ENCODE measurements around the gene DDX6.

The DDX6 gene

DNA sequence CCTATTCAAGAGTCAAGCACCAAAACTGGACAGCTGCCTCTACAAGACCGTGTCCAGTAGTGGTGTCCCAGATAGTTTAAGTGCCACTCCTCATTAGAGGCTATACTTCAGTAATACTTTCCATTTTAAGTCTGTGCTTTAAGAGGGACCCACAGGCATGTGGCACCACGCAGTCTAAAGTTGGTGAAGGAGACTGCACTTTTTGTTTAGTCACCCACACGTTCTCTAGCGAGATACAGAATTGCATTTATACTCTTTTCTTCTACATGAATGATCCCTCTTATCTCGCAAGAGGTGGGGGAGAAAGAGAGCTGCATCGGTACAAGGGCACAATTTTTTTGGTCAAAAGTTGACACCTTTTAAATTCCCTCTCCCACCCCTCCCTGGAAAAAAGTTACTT is 41.5 kb downstream of the DDX6 start:
- TF ChIP-seq, protein P1, sequence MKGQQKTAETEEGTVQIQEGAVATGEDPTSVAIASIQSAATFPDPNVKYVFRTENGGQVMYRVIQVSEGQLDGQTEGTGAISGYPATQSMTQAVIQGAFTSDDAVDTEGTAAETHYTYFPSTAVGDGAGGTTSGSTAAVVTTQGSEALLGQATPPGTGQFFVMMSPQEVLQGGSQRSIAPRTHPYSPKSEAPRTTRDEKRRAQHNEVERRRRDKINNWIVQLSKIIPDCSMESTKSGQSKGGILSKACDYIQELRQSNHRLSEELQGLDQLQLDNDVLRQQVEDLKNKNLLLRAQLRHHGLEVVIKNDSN (IDR thresholded peaks at IDR 0.05), result no peak

DNA sequence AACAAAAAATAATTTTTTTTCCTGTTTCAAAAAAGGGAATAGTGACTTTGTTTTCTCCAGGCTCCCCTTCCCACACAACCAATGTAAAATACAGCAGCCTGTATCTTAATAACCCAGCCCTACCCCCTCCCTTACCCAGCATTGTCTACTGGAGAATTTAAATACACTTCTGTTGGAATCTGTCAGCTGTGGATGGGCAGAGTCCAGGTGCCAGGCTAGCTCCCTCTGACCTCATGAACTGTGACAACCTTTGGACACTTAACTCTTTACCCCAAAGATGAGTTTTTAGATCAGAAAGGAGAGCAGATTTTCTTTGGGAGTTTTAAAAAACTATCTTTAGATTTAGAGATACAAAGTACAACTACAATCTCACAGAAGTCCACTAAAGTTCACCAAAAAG is 42.9 kb downstream of the DDX6 start:
- TF ChIP-seq, protein P1 (IDR thresholded peaks at IDR 0.05), result no peak
- no peak for TF ChIP-seq ZBTB7A (IDR thresholded peaks at IDR 0.05; ENCODE audit: low read depth)
- no peak for TF ChIP-seq EGR1 (IDR thresholded peaks at IDR 0.05)
- TF ChIP-seq NFIC (IDR thresholded peaks at IDR 0.05), result no peak
- no peak for TF ChIP-seq TEAD4 (IDR thresholded peaks at IDR 0.05)
- TF ChIP-seq FOXM1 (IDR thresholded peaks at IDR 0.05; ENCODE audit: borderline replicate concordance, low read depth), result no peak
- TF ChIP-seq EP300 (IDR thresholded peaks at IDR 0.05; ENCODE audit: borderline replicate concordance), result no peak
- TF ChIP-seq YY1 (IDR thresholded peaks at IDR 0.05; ENCODE audit: low read depth), result no peak
- no peak for TF ChIP-seq CEBPB (IDR thresholded peaks at IDR 0.05)
- TF ChIP-seq, protein P2, sequence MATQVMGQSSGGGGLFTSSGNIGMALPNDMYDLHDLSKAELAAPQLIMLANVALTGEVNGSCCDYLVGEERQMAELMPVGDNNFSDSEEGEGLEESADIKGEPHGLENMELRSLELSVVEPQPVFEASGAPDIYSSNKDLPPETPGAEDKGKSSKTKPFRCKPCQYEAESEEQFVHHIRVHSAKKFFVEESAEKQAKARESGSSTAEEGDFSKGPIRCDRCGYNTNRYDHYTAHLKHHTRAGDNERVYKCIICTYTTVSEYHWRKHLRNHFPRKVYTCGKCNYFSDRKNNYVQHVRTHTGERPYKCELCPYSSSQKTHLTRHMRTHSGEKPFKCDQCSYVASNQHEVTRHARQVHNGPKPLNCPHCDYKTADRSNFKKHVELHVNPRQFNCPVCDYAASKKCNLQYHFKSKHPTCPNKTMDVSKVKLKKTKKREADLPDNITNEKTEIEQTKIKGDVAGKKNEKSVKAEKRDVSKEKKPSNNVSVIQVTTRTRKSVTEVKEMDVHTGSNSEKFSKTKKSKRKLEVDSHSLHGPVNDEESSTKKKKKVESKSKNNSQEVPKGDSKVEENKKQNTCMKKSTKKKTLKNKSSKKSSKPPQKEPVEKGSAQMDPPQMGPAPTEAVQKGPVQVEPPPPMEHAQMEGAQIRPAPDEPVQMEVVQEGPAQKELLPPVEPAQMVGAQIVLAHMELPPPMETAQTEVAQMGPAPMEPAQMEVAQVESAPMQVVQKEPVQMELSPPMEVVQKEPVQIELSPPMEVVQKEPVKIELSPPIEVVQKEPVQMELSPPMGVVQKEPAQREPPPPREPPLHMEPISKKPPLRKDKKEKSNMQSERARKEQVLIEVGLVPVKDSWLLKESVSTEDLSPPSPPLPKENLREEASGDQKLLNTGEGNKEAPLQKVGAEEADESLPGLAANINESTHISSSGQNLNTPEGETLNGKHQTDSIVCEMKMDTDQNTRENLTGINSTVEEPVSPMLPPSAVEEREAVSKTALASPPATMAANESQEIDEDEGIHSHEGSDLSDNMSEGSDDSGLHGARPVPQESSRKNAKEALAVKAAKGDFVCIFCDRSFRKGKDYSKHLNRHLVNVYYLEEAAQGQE (IDR thresholded peaks at IDR 0.05; ENCODE audit: low read depth), result no peak
- no peak for TF ChIP-seq TAF1 (IDR thresholded peaks at IDR 0.05; ENCODE audit: low read depth)
- TF ChIP-seq RAD21 (IDR thresholded peaks at IDR 0.05; ENCODE audit: low read depth), result no peak
- TF ChIP-seq CREB1 (IDR thresholded peaks at IDR 0.05; ENCODE audit: low read depth), result no peak
- TF ChIP-seq TCF12 (IDR thresholded peaks at IDR 0.05; ENCODE audit: low read depth), result no peak
- TF ChIP-seq, protein P3, sequence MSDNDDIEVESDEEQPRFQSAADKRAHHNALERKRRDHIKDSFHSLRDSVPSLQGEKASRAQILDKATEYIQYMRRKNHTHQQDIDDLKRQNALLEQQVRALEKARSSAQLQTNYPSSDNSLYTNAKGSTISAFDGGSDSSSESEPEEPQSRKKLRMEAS (IDR thresholded peaks at IDR 0.05), result no peak

DNA sequence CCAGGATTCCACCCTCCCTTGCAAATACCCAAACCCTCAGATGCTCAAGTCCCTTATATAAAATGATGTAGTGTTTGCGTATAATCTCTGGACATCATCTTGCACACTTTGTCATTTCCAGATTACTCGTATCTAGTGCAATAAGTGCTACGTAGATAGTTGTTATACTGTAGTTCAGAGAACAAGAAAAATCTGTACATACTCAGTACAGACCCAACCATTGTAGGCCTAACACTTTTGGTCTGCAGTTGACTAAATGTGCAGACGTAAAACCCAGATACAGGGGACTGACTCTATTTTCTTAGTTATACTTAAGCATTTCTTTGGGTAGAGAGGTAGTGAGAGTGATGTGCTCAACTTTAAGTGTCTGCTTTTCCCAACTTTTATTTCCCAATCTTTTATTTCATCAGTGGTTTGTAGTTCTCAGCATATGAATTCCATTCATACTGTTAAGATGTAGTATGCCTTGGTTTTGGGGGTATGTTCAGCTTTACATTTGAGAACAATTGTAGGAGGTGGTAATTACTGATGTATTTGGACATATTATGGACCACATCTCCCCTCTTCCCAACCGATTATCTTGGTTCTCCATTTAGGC is 43.9 kb downstream of the DDX6 start:
- no peak for TF ChIP-seq TCF12 (IDR thresholded peaks at IDR 0.05; ENCODE audit: low read depth)
- no peak for TF ChIP-seq FOXM1 (IDR thresholded peaks at IDR 0.05; ENCODE audit: borderline replicate concordance, low read depth)
- no peak for TF ChIP-seq ZBTB7A (IDR thresholded peaks at IDR 0.05; ENCODE audit: low read depth)
- TF ChIP-seq RAD21 (IDR thresholded peaks at IDR 0.05; ENCODE audit: low read depth), result no peak
- TF ChIP-seq YY1 (IDR thresholded peaks at IDR 0.05; ENCODE audit: low read depth), result no peak
- TF ChIP-seq EP300 (IDR thresholded peaks at IDR 0.05; ENCODE audit: borderline replicate concordance), result no peak
- TF ChIP-seq NFIC (IDR thresholded peaks at IDR 0.05), result no peak
- TF ChIP-seq, protein P3 (IDR thresholded peaks at IDR 0.05), result no peak
- TF ChIP-seq, protein P2 (IDR thresholded peaks at IDR 0.05; ENCODE audit: low read depth), result no peak
- no peak for TF ChIP-seq TEAD4 (IDR thresholded peaks at IDR 0.05)
- TF ChIP-seq TAF1 (IDR thresholded peaks at IDR 0.05; ENCODE audit: low read depth), result no peak
- no peak for TF ChIP-seq CEBPB (IDR thresholded peaks at IDR 0.05)
- TF ChIP-seq EGR1 (IDR thresholded peaks at IDR 0.05), result no peak
- TF ChIP-seq CREB1 (IDR thresholded peaks at IDR 0.05; ENCODE audit: low read depth), result no peak
- TF ChIP-seq, protein P1 (IDR thresholded peaks at IDR 0.05), result no peak

DNA sequence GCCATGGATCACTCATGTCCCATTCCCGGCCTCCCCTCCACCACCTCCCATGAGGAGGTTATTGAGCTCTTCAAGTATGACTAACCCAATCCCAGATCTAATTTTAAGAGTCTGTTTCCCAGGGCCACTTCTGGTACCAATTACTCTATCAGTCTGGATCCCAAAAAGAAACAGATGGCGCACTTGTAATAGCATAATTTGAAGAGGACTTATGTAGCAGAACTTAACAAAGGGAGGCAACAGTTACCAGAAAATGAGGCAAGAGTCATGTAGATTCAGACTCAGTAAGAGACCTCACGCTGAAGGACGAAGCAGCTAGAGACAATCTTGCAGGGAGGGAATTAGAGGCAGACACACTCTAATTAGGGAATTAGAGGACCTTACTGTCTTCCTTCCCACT is 46.9 kb downstream of the DDX6 start:
- TF ChIP-seq CREB1 (IDR thresholded peaks at IDR 0.05; ENCODE audit: low read depth) (no peak), RAD21 (IDR thresholded peaks at IDR 0.05; ENCODE audit: low read depth) (no peak), YY1 (IDR thresholded peaks at IDR 0.05; ENCODE audit: low read depth) (no peak), FOXM1 (IDR thresholded peaks at IDR 0.05; ENCODE audit: borderline replicate concordance, low read depth) (no peak), TEAD4 (IDR thresholded peaks at IDR 0.05) (no peak), EP300 (IDR thresholded peaks at IDR 0.05; ENCODE audit: borderline replicate concordance) (no peak), TAF1 (IDR thresholded peaks at IDR 0.05; ENCODE audit: low read depth) (no peak), ZBTB7A (IDR thresholded peaks at IDR 0.05; ENCODE audit: low read depth) (no peak), NFIC (IDR thresholded peaks at IDR 0.05) (no peak), CEBPB (IDR thresholded peaks at IDR 0.05) (no peak), TCF12 (IDR thresholded peaks at IDR 0.05; ENCODE audit: low read depth) (no peak), EGR1 (IDR thresholded peaks at IDR 0.05) (no peak)
- TF ChIP-seq, protein P2 (IDR thresholded peaks at IDR 0.05; ENCODE audit: low read depth), result no peak
- TF ChIP-seq, protein P3 (IDR thresholded peaks at IDR 0.05), result no peak
- TF ChIP-seq, protein P1 (IDR thresholded peaks at IDR 0.05), result no peak
